Thymus (tissue), 11 donors: ENCODE data around the gene TGM5. TPM values are rescaled to one million over a fixed set of nuclear protein-coding genes. Genes with fewer than 3 reads are reported as not detected.
"Not testable (repeated sequence)": the region's sequence is repeated elsewhere in the genome, so short reads cannot be mapped to it uniquely, and the experiment has no call there.

ENCODE experiments used
- DNase-seq, 9 donors: peaks; one replicate each; pipeline ENCODE4 v3.0.0-alpha.2; 2013; ENCODE audit warnings: low spot score in 9 of 9, low read depth in 6 of 9, missing footprints in 1 of 9
- H3K27ac ChIP-seq, 2 donors: one replicate each; pipeline ENCODE4 v1.5.1; 2013; ENCODE audit warnings: control low read depth in 1 of 2, low read depth in 1 of 2, low read length in 1 of 2, mild to moderate bottlenecking in 1 of 2, moderate library complexity in 1 of 2
- H3K27me3 ChIP-seq, 2 donors: one replicate each; pipeline ENCODE4 v1.5.1; 2013; ENCODE audit warnings: low read length in 1 of 2; ENCODE audit not compliant: control insufficient read depth in 2 of 2, insufficient read depth in 1 of 2
- H3K36me3 ChIP-seq, 2 donors: one replicate each; pipeline ENCODE4 v1.5.1; 2013; ENCODE audit warnings: low read length in 1 of 2, mild to moderate bottlenecking in 1 of 2, moderate library complexity in 1 of 2; ENCODE audit not compliant: control insufficient read depth in 2 of 2, insufficient read depth in 2 of 2
- H3K4me1 ChIP-seq, 2 donors: one replicate each; pipeline ENCODE4 v1.5.1; 2013; ENCODE audit warnings: low read length in 2 of 2; ENCODE audit not compliant: control insufficient read depth in 2 of 2, insufficient read depth in 2 of 2
- H3K4me3 ChIP-seq, 2 donors: one replicate each; pipeline ENCODE4 v1.5.1; 2013; ENCODE audit warnings: low read length in 2 of 2, control low read depth in 1 of 2, mild to moderate bottlenecking in 1 of 2
- H3K9me3 ChIP-seq, 2 donors: one replicate each; pipeline ENCODE4 v1.5.1; 2013; ENCODE audit warnings: low read length in 1 of 2, mild to moderate bottlenecking in 1 of 2; ENCODE audit not compliant: control insufficient read depth in 2 of 2, insufficient read depth in 1 of 2
- WGBS: extraction: QIAGEN DNeasy Blood & Tissue Kit; methylation state at CpG from one replicate; pipeline ENCODE4 v1.1.7; 2013; 5-methylcytosine and 5-hydroxymethylcytosine counted together
- polyA plus RNA-seq: library from polyadenylated mRNA; stranded (reverse); fragments of 200-250 nt; gene quantifications from one replicate; pipeline ENCODE4 v1.2.3, GENCODE V29; 2013
- total RNA-seq: library from RNA; stranded (reverse); fragments of 120-200 nt; gene quantifications from one replicate; pipeline ENCODE4 v1.2.4, GENCODE V29; 2013
- donor health status: healthy.

Gene TGM5
- total and polyA plus RNA-seq, 2 donors: 0.19 to 1.2 TPM

DNA sequence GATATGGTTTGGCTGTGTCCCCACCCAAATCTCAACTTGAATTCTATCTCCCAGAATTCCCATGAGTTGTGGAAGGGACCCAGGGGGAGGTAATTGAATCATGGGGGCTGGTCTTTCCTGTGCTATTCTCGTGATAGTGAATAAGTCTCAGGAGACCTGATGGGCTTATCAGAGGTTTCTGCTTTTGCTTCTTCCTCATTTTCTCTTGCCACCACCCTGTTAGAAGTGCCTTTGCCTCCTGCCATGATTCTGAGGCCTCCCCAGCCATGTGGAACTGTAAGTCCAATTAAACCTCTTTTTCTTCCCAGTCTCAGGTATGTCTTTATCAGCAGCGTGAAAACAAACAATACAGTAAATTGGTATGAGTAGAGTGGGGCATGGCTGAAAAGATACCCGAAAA lies 69.0 kb downstream of the TGM5 start:
- H3K4me3 ChIP-seq, H3K27me3 ChIP-seq, H3K27ac ChIP-seq, H3K9me3 ChIP-seq, DNase-seq, H3K4me1 ChIP-seq: not testable (repeated sequence)
- peaks cover 17 to 24% of the 10 kb centered on the region in 2 donors for H3K36me3 ChIP-seq
- WGBS: 95% methylated on average over 3 of the region's 3 CpGs

DNA sequence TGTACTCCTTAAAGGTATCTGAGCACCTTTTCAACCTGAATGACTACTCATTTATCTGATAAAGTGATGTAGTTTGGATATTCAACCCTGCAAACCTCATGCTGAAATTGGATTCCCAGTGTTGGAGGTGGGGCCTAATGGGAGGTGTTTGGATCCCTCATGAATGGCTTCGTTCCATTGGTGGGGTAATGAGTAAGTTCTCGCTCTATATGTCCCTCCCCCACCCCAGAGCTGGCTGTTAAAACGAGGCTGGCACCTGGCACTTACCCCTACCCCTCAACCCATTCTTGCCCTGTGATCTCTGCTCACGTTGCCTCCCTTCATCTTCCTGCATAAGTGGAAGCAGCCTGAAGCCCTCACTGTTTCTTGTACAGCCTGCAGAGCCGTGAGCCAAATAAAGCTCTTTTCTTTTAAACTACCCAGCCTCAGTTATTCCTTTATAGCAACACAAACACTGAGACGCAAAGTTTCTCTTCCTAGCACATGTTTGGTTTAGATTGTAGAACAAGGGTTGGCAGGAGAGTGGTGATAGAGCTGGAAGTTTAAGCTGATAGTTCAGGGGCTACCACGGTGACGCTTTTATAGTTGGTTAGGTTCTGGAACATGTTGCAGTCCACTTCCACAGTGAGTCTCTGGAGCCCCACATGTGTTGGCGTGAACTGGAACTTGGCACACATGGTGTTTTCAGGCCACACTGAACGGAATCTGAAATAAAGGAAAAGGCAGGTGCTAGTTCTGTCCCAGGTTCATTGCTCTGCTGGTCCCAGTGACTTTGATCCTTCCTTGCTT lies 69.8 kb downstream of the TGM5 start:
- Histone ChIP-seq H3K9me3 (no peaks in the 10 kb centered on the region), H3K4me1 (no peaks in the 10 kb centered on the region), H3K27me3 (no peaks in the 10 kb centered on the region), H3K36me3 (peaks cover 25 to 29% of the 10 kb centered on the region in 2 donors), H3K27ac (no peak overlapping the region), H3K4me3 (no peak overlapping the region)
- no peak for DNase-seq
- 96% methylated on average over 10 of the region's 10 CpGs for WGBS

DNA sequence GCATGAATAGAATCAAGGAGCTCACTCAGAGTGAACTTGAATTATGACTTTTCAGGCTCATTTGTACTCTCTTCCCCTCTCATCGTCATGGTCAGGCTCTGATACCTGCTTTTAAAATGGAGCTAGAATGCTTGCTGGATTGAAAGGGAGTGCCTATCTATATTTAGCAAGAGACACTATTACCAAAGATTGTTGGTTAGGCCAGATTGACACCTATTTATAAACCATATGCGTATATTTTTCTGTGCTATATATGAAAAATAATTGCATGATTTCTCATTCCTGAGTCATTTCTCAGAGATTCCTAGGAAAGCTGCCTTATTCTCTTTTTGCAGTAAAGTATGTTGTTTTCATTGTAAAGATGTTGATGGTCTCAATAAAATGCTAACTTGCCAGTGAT lies 71.9 kb downstream of the TGM5 start:
- no peak overlapping the region for H3K4me3 ChIP-seq
- WGBS: 97% methylated on average over 2 of the region's 2 CpGs
- no peaks in the 10 kb centered on the region for H3K27me3 ChIP-seq
- no peaks in the 10 kb centered on the region for H3K9me3 ChIP-seq
- no peak overlapping the region for H3K27ac ChIP-seq
- H3K4me1 ChIP-seq: no peaks in the 10 kb centered on the region
- peaks cover 47% of the 10 kb centered on the region in 2 donors for H3K36me3 ChIP-seq
- no peak for DNase-seq

DNA sequence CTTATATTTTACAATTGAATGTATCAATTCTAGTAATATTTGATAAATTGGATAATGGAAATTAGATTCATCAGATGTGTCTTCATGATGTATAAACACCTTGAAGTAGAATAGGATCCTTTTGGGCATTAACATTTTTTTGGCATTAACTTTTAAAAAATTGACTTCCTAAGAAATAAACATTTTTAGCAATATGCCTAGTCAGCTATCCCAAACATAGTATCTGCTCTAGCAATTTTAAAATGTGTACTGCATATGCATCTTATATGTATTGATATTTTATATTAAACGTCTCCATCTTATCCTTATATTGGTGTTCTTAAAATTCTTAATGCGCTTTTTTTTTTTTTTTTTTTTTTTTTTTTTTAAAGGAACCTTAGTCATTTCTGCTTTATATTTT lies 73.0 kb downstream of the TGM5 start:
- no peak overlapping the region for H3K27ac ChIP-seq
- no peak for DNase-seq
- H3K4me3 ChIP-seq: no peak overlapping the region
- no peaks in the 10 kb centered on the region for H3K27me3 ChIP-seq
- no peaks in the 10 kb centered on the region for H3K4me1 ChIP-seq
- 100% methylated on average over 2 of the region's 2 CpGs for WGBS
- H3K9me3 ChIP-seq: no peaks in the 10 kb centered on the region
- peaks cover 52 to 54% of the 10 kb centered on the region in 2 donors for H3K36me3 ChIP-seq

DNA sequence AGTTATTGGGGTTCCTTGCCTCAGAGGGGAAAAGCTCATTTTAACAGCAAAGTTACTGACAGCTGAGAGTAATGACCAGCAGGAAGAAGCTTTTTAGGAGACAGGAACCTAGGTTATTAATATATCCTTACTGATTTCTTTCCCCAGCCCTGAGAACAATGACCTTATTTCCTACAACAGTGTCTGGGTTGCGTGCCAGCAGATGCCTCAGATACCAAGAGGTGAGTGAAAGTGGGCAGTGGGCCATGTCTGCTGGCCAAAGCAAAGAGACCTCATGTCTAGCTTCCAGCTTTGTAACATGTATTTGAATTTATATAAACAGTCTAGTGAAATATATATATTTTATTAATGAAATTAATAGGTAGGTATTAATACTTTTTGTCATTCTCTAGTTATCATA lies 76.5 kb downstream of the TGM5 start:
- no peak for DNase-seq
- H3K4me1 ChIP-seq: peaks cover 0 to 7% of the 10 kb centered on the region in 2 donors
- H3K36me3 ChIP-seq: peaks cover 40 to 47% of the 10 kb centered on the region in 2 donors
- H3K27ac ChIP-seq: no peak overlapping the region
- no peaks in the 10 kb centered on the region for H3K9me3 ChIP-seq
- H3K4me3 ChIP-seq: no peak overlapping the region
- H3K27me3 ChIP-seq: no peaks in the 10 kb centered on the region
- 98% methylated on average over 1 of the region's 1 CpG for WGBS

DNA sequence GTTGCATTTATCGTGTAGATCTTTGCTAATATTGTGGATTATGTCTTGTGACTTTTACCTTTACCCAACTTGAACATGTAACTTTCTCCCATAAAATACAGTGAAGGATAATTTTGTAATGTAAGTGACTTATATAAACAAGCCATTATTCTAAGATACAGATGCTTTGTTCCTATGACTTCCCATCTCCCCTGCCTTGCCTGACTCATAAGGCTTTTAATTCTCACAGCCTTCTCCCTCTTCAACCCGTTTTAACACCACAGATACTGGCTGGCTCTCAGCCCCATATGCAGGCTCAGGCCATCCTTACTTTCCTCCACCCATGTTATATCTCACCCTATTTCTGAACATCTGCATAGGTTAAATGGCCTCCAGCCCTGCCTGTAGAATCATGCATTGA lies 77.4 kb downstream of the TGM5 start:
- no peak for DNase-seq
- peaks cover 35 to 40% of the 10 kb centered on the region in 2 donors for H3K36me3 ChIP-seq
- WGBS: 96% methylated on average over 2 of the region's 2 CpGs
- H3K4me3 ChIP-seq: no peak overlapping the region
- peaks cover 4 to 16% of the 10 kb centered on the region in 2 donors for H3K4me1 ChIP-seq
- H3K9me3 ChIP-seq: no peaks in the 10 kb centered on the region
- H3K27me3 ChIP-seq: no peaks in the 10 kb centered on the region
- no peak overlapping the region for H3K27ac ChIP-seq

DNA sequence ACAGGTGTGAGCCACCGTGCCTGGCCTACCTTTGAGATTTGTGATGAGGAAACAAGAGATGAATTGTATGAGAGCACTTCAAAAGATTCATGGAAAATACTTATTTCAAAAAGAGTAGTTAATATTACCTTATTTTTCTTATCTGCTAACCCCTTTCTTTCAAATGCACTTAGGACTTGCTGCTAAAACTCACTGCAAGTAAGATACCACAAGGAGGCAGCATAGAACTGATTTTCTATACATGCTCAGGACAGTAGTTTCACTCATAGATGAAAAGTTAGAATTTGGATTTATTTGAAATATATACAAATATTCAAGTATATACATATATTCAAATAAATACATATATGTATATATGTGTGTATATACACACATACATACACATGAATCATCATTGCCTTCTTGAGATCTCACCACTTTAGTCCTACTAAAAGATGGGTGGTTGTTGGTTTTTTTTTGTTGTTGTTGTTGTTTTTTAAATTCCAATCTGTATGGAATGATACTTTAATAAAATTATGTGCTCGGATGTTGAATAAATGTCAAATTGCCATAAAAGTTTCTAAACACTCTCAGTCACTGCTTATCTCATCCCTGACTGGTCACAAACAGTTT lies 79.1 kb downstream of the TGM5 start:
- no peak overlapping the region for H3K4me3 ChIP-seq
- peaks cover 28 to 34% of the 10 kb centered on the region in 2 donors for H3K36me3 ChIP-seq
- no peak overlapping the region for H3K27ac ChIP-seq
- H3K4me1 ChIP-seq: peaks cover 4 to 17% of the 10 kb centered on the region in 2 donors
- WGBS: 93% methylated on average over 2 of the region's 2 CpGs
- no peaks in the 10 kb centered on the region for H3K9me3 ChIP-seq
- peak in 4 of 9 donors; percentile 29 to 67 (median 31) for DNase-seq
- H3K27me3 ChIP-seq: no peaks in the 10 kb centered on the region

DNA sequence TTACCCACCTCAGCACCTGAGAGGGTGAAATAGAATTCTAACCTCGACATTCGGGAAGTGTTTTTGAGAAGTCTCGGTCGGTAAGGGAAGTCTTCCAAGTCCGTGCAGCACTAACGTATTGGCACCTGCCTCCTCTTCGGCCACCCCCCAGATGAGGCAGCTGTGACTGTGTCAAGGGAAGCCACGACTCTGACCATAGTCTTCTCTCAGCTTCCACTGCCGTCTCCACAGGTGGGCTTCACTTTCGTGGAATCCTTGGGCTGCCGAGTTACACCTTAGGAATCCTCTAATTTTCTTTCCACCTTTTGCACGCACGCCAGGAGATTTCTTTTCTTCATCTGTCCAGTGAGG lies 80.8 kb downstream of the TGM5 start:
- WGBS: 5% methylated on average over 13 of the region's 13 CpGs
- Histone ChIP-seq H3K27ac (peak overlapping the region; percentile 87 to 97), H3K27me3 (no peaks in the 10 kb centered on the region), H3K36me3 (peaks cover 18% of the 10 kb centered on the region in 2 donors), H3K4me1 (peaks cover 4 to 17% of the 10 kb centered on the region in 2 donors), H3K9me3 (no peaks in the 10 kb centered on the region), H3K4me3 (peak overlapping the region; percentile 70 to 94)
- peak in 1 of 9 donors; percentile 38 for DNase-seq

DNA sequence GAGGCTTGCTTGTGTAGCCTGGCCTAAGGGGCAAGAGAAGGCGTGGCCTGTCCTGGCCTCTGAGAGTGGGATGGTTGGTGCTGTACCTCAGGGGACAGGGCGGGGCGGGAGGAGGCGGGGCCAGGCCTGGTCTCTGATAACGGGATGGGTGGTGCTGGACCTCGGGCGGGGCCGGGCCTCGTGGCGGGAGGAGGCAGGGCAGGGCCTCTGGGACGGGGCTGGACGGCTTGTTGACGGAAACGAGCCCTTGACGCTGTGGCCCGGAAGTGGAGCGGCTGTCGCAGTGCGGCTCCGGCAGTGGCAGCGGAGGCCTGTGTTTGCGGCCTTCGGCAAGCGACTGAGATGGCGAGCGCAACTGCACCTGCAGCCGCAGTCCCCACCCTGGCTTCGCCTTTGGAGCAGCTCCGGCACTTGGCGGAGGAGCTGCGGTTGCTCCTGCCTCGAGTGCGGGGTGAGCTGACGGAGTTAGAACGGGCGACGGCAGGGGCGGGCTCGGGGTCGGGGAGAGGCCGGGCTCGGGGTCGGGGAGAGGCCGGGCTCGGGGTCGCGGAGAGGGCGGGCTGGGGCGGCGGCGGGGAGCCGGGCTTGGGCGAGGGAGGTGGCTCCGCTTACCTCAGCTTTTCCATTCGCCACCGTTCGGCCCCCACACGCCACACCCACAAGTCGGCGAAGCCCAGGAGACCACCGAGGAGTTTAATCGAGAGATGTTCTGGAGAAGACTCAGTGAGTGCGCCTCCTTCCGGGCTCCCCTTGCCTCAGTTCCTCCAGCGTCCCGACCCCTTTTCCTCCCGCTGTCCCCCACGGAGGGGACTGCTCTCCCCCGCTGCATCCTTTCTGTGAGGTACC lies 81.3 kb downstream of the TGM5 start, which contains the start of gene CCNDBP1:
CCNDBP1 (plus strand) TSS at position 247 of the 846 bp plus-strand sequence; CDS start at position 343, 96 bp downstream.
- H3K9me3 ChIP-seq: no peaks in the 10 kb centered on the region
- peaks cover 4 to 17% of the 10 kb centered on the region in 2 donors for H3K4me1 ChIP-seq
- 2% methylated on average over 69 of the region's 69 CpGs for WGBS
- peak within 1 kb of the TSS; percentile 87 to 97 for H3K27ac ChIP-seq
- peak within 1 kb of the TSS; percentile 70 to 94 for H3K4me3 ChIP-seq
- H3K36me3 ChIP-seq: peaks cover 12% of the 10 kb centered on the region in 2 donors
- no peaks in the 10 kb centered on the region for H3K27me3 ChIP-seq
- DNase-seq: peak; percentile 36 to 87 (median 70)
